ENCODE measurements around the gene ADCY7.

DNA sequence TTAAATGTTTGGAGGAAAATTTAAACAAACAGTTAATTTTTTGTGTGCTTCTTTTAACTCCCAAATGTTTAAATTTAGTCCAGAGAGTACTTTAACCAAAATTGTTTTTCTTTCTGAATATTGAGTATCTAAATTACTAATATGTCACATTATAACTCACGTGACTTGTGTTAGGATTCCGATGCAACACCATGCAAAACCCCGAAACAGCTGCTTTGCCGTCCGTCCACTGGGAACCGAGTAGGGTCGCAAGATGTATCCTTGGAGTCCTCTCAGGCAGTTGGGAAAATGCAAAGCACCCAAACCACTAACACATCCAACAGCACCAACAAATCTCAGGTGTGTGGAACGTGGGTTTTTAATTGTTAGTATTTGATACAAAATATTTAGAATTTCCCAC lies 38.7 kb upstream of the ADCY7 start:
- TF ChIP-seq, protein P1, sequence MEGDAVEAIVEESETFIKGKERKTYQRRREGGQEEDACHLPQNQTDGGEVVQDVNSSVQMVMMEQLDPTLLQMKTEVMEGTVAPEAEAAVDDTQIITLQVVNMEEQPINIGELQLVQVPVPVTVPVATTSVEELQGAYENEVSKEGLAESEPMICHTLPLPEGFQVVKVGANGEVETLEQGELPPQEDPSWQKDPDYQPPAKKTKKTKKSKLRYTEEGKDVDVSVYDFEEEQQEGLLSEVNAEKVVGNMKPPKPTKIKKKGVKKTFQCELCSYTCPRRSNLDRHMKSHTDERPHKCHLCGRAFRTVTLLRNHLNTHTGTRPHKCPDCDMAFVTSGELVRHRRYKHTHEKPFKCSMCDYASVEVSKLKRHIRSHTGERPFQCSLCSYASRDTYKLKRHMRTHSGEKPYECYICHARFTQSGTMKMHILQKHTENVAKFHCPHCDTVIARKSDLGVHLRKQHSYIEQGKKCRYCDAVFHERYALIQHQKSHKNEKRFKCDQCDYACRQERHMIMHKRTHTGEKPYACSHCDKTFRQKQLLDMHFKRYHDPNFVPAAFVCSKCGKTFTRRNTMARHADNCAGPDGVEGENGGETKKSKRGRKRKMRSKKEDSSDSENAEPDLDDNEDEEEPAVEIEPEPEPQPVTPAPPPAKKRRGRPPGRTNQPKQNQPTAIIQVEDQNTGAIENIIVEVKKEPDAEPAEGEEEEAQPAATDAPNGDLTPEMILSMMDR (conservative IDR thresholded peaks at IDR 0.05), result no peak
- no peak for TF ChIP-seq ZFX (IDR thresholded peaks at IDR 0.05)

Measured in C4-2B (cell line).